Dedifferentiated amniotic fluid mesenchymal stem cell (primary cell): Measurements from ENCODE around the gene SOWAHA.
A peak's percentile ranks its signal among the peaks of the same experiment; 100 is the strongest.

ENCODE experiments used
- DNase-seq: peaks from one replicate; pipeline ENCODE4 v3.0.0-alpha.2; 2016; ENCODE audit errors: extremely low spot score

Gene SOWAHA

GRCh38 chr5:132812781-132813598 lies at the start of gene SOWAHA:
SOWAHA (plus strand) TSS chr5:132813302; CDS start chr5:132813622, 320 bp downstream.
- DNase-seq: no peak

GRCh38 chr5:132764051-132764450 lies 49.1 kb upstream of the SOWAHA start:
- DNase-seq: no peak

GRCh38 chr5:132764671-132765238 lies 48.3 kb upstream of the SOWAHA start:
- DNase-seq: no peak

- DNase-seq: no peak
Observed at GRCh38 chr5:132765311-132766019, 47.6 kb upstream of the SOWAHA start.

GRCh38 chr5:132766020-132766805 lies 46.9 kb upstream of the SOWAHA start:
- DNase-seq: no peak

GRCh38 chr5:132766806-132767055 lies 46.4 kb upstream of the SOWAHA start:
- no peak for DNase-seq

- DNase-seq: no peak
Observed at GRCh38 chr5:132767150-132767549, 46.0 kb upstream of the SOWAHA start.

- no peak for DNase-seq
Observed at GRCh38 chr5:132768485-132768868, 44.6 kb upstream of the SOWAHA start.

- no peak for DNase-seq
Observed at GRCh38 chr5:132770476-132771159, 42.5 kb upstream of the SOWAHA start.

- DNase-seq: peak; percentile 40
Observed at GRCh38 chr5:132771503-132771998, 41.6 kb upstream of the SOWAHA start.

GRCh38 chr5:132772291-132773070 lies 40.6 kb upstream of the SOWAHA start:
- DNase-seq: no peak

- DNase-seq: no peak
Observed at GRCh38 chr5:132773114-132773513, 40.0 kb upstream of the SOWAHA start.

GRCh38 chr5:132773601-132774355 lies 39.3 kb upstream of the SOWAHA start:
- no peak for DNase-seq

GRCh38 chr5:132774406-132774805 lies 38.7 kb upstream of the SOWAHA start:
- no peak for DNase-seq

GRCh38 chr5:132774896-132775295 lies 38.2 kb upstream of the SOWAHA start:
- DNase-seq: no peak

- DNase-seq: peak; percentile 26
Observed at GRCh38 chr5:132775476-132775961, 37.6 kb upstream of the SOWAHA start.

- peak; percentile 52 for DNase-seq
Observed at GRCh38 chr5:132776131-132776937, 36.8 kb upstream of the SOWAHA start.

- DNase-seq: no peak
Observed at GRCh38 chr5:132776938-132777208, 36.2 kb upstream of the SOWAHA start.
